Loucy (cell line): ENCODE results near the gene KLF3.

Source experiments
- H2AFZ ChIP-seq: fragments of 200-600 bp; sonication (generic); 2 replicates; pipeline ENCODE4 v1.6.0; 2016; ENCODE audit warnings: antibody characterized with exemption, mild to moderate bottlenecking, low read length, moderate library complexity
- H3F3A ChIP-seq: fragments of 200-600 bp; 2 replicates; pipeline ENCODE4 v1.6.0; 2016; ENCODE audit warnings: antibody characterized with exemption, low read depth, mild to moderate bottlenecking
- H3K27me3 ChIP-seq: fragments of 200-600 bp; sonication (generic); 2 replicates; pipeline ENCODE4 v1.6.1; 2014; ENCODE audit warnings: low read length, mild to moderate bottlenecking; ENCODE audit not compliant: insufficient read depth, poor library complexity, severe bottlenecking
- H3K36me3 ChIP-seq: fragments of 200-600 bp; sonication (generic); 2 replicates; pipeline ENCODE4 v1.6.1; 2016; ENCODE audit warnings: low read length; ENCODE audit not compliant: insufficient read depth
- H3K4me1 ChIP-seq: fragments of 200-600 bp; sonication (generic); 2 replicates; pipeline ENCODE4 v1.5.1; 2014; ENCODE audit warnings: low read length, mild to moderate bottlenecking; ENCODE audit not compliant: insufficient read depth, poor library complexity, severe bottlenecking
- H3K4me2 ChIP-seq: fragments of 200-600 bp; sonication (generic); 2 replicates; pipeline ENCODE4 v1.6.0; 2014; ENCODE audit warnings: antibody characterized with exemption, low read length, low read depth, mild to moderate bottlenecking; ENCODE audit not compliant: poor library complexity, severe bottlenecking
- H3K4me3 ChIP-seq: fragments of 200-600 bp; sonication (generic); 2 replicates; pipeline ENCODE4 v1.5.1; 2014; ENCODE audit warnings: low read length, mild to moderate bottlenecking, mixed read lengths; ENCODE audit not compliant: poor library complexity, severe bottlenecking
- H3K79me2 ChIP-seq: fragments of 200-600 bp; sonication (generic); 2 replicates; pipeline ENCODE4 v1.6.1; 2014; ENCODE audit warnings: low read length; ENCODE audit not compliant: insufficient read depth
- H3K9ac ChIP-seq: fragments of 200-600 bp; sonication (generic); 2 replicates; pipeline ENCODE4 v1.6.0; 2014; ENCODE audit warnings: mild to moderate bottlenecking, low read depth, low read length, moderate library complexity; ENCODE audit not compliant: poor library complexity, severe bottlenecking
- H3K9me2 ChIP-seq: fragments of 200-600 bp; sonication (generic); replicated peaks from 2 replicates; pipeline ENCODE4 v1.6.1; 2016; ENCODE audit warnings: low read depth, low read length, mixed read lengths
- H3K9me3 ChIP-seq: fragments of 200-600 bp; sonication (generic); 2 replicates; pipeline ENCODE4 v1.6.1; 2014; ENCODE audit warnings: mild to moderate bottlenecking, antibody characterized with exemption, low read length, low read depth; ENCODE audit not compliant: insufficient read depth
- H4K20me1 ChIP-seq: fragments of 200-600 bp; sonication (generic); 2 replicates; pipeline ENCODE4 v1.6.0; 2014; ENCODE audit warnings: antibody characterized with exemption, low read length, mild to moderate bottlenecking; ENCODE audit not compliant: insufficient read depth, poor library complexity, severe bottlenecking
- EZH2phosphoT487 ChIP-seq: fragments of 200-600 bp; IDR thresholded peaks from 2 replicates; pipeline ENCODE4 v1.6.1; 2018; ENCODE audit warnings: antibody characterized with exemption, mild to moderate bottlenecking, moderate library complexity, borderline replicate concordance
- TF ChIP-seq, protein P1 (sequence below): fragments of 200-600 bp; sonication (generic); conservative IDR thresholded peaks from 2 replicates; pipeline ENCODE4 v1.5.1; 2014; ENCODE audit warnings: mild to moderate bottlenecking, antibody characterized with exemption, low read length

KLF3 gene

DNA sequence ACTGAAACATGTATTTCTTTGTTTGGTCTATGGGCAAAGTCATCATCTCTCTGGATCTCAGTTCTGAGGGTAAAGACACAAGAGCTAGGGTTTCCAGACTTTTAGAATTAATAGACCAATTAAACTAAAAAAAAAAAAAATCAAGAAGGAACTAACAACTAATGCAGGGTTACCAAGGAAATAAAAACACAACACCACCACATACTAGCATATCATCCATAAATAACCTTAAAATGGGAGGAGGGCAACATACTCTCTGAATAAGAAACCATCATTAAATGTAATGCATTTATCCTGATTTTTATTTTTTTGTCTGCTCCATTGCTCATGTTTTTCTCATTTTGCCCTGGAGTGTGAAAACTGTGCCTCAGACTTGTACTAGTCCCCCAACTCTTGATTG is 33.5 kb upstream of the KLF3 start:
- Histone ChIP-seq H4K20me1 (no peaks in the 10 kb centered on the region), H3K4me1 (no peaks in the 10 kb centered on the region)

DNA sequence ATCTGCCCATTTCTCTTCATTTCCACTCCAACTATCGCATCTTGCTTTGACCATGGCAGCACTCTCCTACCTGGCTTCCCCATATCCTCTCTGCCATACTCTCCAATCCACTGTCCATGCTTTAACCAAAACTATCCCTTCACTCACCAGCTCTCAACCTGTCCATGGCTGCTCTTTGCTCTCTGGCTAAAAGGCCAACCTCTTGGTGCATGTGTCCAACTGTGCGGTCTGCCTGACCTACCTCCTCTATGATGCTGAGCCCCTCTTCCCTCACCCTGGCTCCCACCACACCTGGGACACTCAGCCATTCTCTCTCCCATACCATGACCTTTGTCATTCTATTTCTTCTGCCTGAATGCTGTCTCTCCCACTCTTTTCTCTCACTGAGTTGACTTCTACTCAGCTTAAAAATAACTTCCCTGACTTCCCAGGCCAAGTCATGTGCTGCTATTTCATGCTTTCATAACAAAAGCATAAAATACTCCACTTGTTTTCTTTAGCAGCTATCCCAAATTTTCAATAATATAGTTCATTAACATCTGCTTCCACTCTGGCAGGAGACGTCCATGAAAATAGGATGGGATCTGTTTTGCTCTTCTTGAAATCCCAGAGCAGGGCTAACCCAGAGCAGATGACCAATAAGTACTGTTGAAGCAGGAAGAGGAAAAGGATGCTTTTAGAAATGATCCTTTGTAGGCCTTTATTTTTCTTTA is 29.8 kb upstream of the KLF3 start:
- Histone ChIP-seq H3K27me3 (no peaks in the 10 kb centered on the region), H3K79me2 (no peaks in the 10 kb centered on the region), H3F3A (no peaks in the 10 kb centered on the region), H3K36me3 (no peaks in the 10 kb centered on the region), H3K9me2 (no peaks in the 10 kb centered on the region), H4K20me1 (no peaks in the 10 kb centered on the region), H2AFZ (no peak overlapping the region), H3K4me2 (no peak overlapping the region), H3K4me3 (no peak overlapping the region), H3K9ac (no peak overlapping the region), H3K4me1 (no peaks in the 10 kb centered on the region), H3K9me3 (no peaks in the 10 kb centered on the region)
- TF ChIP-seq EZH2phosphoT487: no peak
- TF ChIP-seq, protein P1, sequence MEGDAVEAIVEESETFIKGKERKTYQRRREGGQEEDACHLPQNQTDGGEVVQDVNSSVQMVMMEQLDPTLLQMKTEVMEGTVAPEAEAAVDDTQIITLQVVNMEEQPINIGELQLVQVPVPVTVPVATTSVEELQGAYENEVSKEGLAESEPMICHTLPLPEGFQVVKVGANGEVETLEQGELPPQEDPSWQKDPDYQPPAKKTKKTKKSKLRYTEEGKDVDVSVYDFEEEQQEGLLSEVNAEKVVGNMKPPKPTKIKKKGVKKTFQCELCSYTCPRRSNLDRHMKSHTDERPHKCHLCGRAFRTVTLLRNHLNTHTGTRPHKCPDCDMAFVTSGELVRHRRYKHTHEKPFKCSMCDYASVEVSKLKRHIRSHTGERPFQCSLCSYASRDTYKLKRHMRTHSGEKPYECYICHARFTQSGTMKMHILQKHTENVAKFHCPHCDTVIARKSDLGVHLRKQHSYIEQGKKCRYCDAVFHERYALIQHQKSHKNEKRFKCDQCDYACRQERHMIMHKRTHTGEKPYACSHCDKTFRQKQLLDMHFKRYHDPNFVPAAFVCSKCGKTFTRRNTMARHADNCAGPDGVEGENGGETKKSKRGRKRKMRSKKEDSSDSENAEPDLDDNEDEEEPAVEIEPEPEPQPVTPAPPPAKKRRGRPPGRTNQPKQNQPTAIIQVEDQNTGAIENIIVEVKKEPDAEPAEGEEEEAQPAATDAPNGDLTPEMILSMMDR: no peak

More for the DNA sequence above, 33.5 kb upstream of the KLF3 start:
- H3F3A ChIP-seq: no peaks in the 10 kb centered on the region
- TF ChIP-seq, protein P1: no peak
- TF ChIP-seq EZH2phosphoT487: no peak
- H3K36me3 ChIP-seq: no peaks in the 10 kb centered on the region
- H3K79me2 ChIP-seq: no peaks in the 10 kb centered on the region
- H3K9ac ChIP-seq: no peak overlapping the region
- no peaks in the 10 kb centered on the region for H3K9me3 ChIP-seq
- no peaks in the 10 kb centered on the region for H3K9me2 ChIP-seq
- H3K27me3 ChIP-seq: no peaks in the 10 kb centered on the region
- H3K4me3 ChIP-seq: no peak overlapping the region
- no peak overlapping the region for H3K4me2 ChIP-seq
- H2AFZ ChIP-seq: no peak overlapping the region

DNA sequence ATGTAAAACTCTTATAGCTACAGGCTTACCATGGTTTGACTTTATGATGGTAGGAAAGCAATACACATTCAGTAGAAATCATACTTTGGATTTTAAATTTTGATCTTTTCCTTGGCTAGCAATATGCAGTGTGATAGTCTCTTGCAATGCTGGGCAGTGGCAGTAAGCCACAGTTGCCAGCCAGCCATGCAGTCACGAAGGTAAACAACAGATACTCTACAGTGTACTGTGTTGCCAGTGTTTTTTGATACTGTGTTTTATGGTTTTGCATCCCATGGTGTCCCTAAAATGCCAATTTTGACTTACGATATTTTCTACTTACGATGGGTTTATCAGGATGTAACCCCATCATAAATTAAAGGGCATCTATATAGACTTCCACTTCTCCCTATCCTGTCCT is 24.8 kb upstream of the KLF3 start:
- no peaks in the 10 kb centered on the region for H3K9me3 ChIP-seq
- 0 out of 2 replicates have a peak, but pooled peaks cover 4% of the 10 kb centered on the region for H3K9me2 ChIP-seq
- no peak overlapping the region for H2AFZ ChIP-seq
- H3K27me3 ChIP-seq: no peaks in the 10 kb centered on the region
- no peak overlapping the region for H3K9ac ChIP-seq
- H3K4me1 ChIP-seq: no peaks in the 10 kb centered on the region
- TF ChIP-seq, protein P1: no peak
- no peak for TF ChIP-seq EZH2phosphoT487
- H3K36me3 ChIP-seq: no peaks in the 10 kb centered on the region
- H3K4me2 ChIP-seq: no peak overlapping the region
- H4K20me1 ChIP-seq: no peaks in the 10 kb centered on the region
- H3F3A ChIP-seq: no peaks in the 10 kb centered on the region
- no peak overlapping the region for H3K4me3 ChIP-seq
- H3K79me2 ChIP-seq: no peaks in the 10 kb centered on the region
